Measurements from ENCODE around the gene GPR75. TPM values are rescaled to one million over a fixed set of nuclear protein-coding genes. Genes with fewer than 3 reads are reported as not detected.

GPR75 gene
- total and polyA plus RNA-seq, 2 experiments from 2014 or later = 0.34 to 4.1 TPM

DNA sequence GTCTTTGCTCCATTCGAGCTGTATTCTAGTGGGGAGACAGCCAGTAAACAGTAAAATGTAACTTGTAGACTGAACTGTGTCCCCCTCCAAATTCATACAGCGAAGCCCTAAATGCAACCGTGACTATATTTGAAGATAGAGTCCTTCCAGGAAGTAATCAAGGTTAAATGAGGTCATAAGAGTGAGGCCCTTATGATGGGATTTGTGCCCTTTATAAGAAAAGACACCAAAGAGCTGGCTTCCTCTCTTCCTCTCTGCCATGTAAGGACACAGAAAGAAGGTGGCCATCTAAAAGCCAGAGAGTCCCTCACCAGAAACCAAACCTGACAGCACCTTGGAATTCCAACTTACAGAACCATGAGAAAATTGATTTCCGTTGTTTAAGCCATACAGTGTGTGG is 31.4 kb downstream of the GPR75 start (continued):
- TF ChIP-seq, protein P1, sequence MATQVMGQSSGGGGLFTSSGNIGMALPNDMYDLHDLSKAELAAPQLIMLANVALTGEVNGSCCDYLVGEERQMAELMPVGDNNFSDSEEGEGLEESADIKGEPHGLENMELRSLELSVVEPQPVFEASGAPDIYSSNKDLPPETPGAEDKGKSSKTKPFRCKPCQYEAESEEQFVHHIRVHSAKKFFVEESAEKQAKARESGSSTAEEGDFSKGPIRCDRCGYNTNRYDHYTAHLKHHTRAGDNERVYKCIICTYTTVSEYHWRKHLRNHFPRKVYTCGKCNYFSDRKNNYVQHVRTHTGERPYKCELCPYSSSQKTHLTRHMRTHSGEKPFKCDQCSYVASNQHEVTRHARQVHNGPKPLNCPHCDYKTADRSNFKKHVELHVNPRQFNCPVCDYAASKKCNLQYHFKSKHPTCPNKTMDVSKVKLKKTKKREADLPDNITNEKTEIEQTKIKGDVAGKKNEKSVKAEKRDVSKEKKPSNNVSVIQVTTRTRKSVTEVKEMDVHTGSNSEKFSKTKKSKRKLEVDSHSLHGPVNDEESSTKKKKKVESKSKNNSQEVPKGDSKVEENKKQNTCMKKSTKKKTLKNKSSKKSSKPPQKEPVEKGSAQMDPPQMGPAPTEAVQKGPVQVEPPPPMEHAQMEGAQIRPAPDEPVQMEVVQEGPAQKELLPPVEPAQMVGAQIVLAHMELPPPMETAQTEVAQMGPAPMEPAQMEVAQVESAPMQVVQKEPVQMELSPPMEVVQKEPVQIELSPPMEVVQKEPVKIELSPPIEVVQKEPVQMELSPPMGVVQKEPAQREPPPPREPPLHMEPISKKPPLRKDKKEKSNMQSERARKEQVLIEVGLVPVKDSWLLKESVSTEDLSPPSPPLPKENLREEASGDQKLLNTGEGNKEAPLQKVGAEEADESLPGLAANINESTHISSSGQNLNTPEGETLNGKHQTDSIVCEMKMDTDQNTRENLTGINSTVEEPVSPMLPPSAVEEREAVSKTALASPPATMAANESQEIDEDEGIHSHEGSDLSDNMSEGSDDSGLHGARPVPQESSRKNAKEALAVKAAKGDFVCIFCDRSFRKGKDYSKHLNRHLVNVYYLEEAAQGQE (IDR thresholded peaks at IDR 0.05; ENCODE audit: unreplicated experiment) = no peak
- TF ChIP-seq NANOG (IDR thresholded peaks at IDR 0.05; ENCODE audit: borderline replicate concordance) = no peak
- TF ChIP-seq, protein P2, sequence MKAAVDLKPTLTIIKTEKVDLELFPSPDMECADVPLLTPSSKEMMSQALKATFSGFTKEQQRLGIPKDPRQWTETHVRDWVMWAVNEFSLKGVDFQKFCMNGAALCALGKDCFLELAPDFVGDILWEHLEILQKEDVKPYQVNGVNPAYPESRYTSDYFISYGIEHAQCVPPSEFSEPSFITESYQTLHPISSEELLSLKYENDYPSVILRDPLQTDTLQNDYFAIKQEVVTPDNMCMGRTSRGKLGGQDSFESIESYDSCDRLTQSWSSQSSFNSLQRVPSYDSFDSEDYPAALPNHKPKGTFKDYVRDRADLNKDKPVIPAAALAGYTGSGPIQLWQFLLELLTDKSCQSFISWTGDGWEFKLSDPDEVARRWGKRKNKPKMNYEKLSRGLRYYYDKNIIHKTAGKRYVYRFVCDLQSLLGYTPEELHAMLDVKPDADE (IDR thresholded peaks at IDR 0.05) = no peak
- TF ChIP-seq, protein P3, sequence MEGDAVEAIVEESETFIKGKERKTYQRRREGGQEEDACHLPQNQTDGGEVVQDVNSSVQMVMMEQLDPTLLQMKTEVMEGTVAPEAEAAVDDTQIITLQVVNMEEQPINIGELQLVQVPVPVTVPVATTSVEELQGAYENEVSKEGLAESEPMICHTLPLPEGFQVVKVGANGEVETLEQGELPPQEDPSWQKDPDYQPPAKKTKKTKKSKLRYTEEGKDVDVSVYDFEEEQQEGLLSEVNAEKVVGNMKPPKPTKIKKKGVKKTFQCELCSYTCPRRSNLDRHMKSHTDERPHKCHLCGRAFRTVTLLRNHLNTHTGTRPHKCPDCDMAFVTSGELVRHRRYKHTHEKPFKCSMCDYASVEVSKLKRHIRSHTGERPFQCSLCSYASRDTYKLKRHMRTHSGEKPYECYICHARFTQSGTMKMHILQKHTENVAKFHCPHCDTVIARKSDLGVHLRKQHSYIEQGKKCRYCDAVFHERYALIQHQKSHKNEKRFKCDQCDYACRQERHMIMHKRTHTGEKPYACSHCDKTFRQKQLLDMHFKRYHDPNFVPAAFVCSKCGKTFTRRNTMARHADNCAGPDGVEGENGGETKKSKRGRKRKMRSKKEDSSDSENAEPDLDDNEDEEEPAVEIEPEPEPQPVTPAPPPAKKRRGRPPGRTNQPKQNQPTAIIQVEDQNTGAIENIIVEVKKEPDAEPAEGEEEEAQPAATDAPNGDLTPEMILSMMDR (conservative IDR thresholded peaks at IDR 0.05; ENCODE audit: low read depth in 2 of 2) = no peak
- TF ChIP-seq ZNF331 (CRISPR knock-in tag; IDR thresholded peaks at IDR 0.05; ENCODE audit: low read depth) = no peak
- no peak for TF ChIP-seq JUNB (IDR thresholded peaks at IDR 0.05; ENCODE audit: unreplicated experiment)
- no peak for TF ChIP-seq EZH2 (IDR thresholded peaks at IDR 0.05; ENCODE audit: low read depth, unreplicated experiment)

DNA sequence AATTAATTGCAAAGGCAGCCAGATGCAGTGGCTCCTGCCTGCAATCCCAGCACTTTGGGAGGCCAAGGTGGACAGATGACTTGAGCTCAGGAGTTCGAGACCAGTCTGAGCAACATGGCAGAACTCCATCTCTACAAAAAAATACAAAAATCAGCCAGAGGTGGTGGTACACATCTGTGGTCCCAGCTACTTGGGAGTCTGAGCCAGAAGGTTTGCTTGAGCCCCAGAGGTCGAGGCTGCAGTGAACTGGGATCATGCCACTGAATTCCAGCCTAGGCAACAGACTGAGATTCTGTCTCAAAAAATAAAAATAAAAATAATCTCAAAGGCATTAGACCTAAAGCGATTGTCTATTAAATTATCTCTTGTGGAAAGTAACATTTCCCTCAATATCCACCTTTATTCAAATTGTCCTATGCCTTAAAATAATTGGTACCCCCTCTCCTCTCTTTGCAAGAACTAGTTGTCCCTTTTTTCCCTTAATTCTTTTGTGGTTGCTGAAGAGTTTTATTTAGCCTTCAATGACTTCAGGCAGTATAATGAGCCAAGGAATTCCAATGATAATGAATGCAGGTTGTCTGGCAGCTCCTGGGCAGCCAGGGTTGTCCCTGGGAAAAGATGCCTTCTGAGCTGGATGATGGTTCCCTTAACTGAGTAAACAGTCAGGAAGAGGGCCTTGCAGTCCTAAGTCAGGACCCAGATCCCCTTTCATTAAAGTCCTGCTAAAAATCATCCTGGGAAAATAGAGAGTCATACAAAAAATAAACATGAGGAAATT is 32.2 kb downstream of the GPR75 start:
- Mint-ChIP-seq H3K27ac (peak overlapping the region; percentile 43; the same call in 1 of the 2 replicates), H3K27me3 (ENCODE audit: insufficient read depth, low read depth, poor library complexity) (peaks cover 6% of the 10 kb centered on the region), H3K36me3 (ENCODE audit: low read depth) (no peaks in the 10 kb centered on the region), H3K4me3 (peak overlapping the region; percentile 8; the same call in 1 of the 3 replicates), H3K9me3 (no peaks in the 10 kb centered on the region), H3K4me1 (peaks cover 29% of the 10 kb centered on the region)
- H3K4me3 ChIP-seq = 0 out of 2 replicates have a peak overlapping the region, but pooled peaks have one; percentile 2
- H3K79me2 ChIP-seq (replicated peaks; ENCODE audit: insufficient read depth) = no peaks in the 10 kb centered on the region
- H3K27me3 ChIP-seq (ENCODE audit: insufficient read depth) = no peaks in the 10 kb centered on the region
- peak overlapping the region; percentile 62 for H3K4me2 ChIP-seq
- ATAC-seq (peak; percentile 88), DNase-seq (ENCODE audit: low spot score) (peak; percentile 66)
- no peaks in the 10 kb centered on the region for H3F3A ChIP-seq (replicated peaks; ENCODE audit: low read depth)
- no peaks in the 10 kb centered on the region for H3K9me2 ChIP-seq (ENCODE audit: insufficient read depth)
- H3K4me1 ChIP-seq (ENCODE audit: insufficient read depth) = peaks cover 20% of the 10 kb centered on the region
- H2AFZ ChIP-seq = no peak overlapping the region
- no peaks in the 10 kb centered on the region for H4K20me1 ChIP-seq (replicated peaks; ENCODE audit: insufficient read depth)
- H3K36me3 ChIP-seq (ENCODE audit: insufficient read depth) = no peaks in the 10 kb centered on the region
- H3K27ac ChIP-seq (ENCODE audit: low read depth) = peak overlapping the region; percentile 5
- TF ChIP-seq, protein P1 (IDR thresholded peaks at IDR 0.05; ENCODE audit: unreplicated experiment) = no peak

All from GM23338 (cell line).